Measurements from ENCODE around the gene PATJ.
"Not testable (repeated sequence)": the region's sequence is repeated elsewhere in the genome, so short reads cannot be mapped to it uniquely, and the experiment has no call there.

PATJ gene

DNA sequence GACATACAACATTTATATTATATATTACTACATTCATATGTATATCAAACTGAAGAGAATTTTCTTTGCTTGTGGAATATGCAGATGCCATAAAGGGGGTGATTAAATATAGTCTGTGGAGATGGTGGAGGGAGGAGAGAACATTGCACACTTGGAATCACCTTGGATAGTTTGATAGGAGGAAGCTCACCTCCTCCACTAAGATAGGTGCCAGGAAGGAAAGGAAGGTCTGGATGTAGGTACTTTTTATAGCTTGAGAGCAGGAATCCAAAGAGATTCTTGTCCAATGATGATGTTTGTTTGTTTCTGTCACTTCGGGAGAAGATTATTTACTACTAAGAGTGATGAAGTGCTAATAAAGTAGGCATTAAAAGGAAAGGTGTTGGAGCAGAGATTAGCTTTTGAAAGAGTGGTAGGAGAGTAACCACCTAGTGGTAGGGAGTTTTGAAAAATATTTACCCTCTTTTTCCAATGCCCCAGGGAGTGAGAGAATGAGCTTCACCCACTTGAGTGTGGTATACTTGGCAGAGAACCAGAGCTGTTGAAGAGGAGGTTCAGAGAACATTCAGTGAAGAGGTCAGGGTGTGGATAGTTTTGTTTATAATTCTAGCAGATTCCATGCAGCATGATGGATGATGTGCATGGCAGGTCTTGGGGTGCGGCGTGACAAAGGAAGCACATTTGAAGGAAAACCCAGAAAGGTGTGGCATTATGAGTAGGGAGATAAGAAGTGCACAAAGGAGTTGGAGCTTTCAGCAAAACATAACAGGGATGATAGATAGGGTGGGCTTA, 145.0 kb downstream of the PATJ start:
- DNase-seq = no peak

GRCh38 chr1:61887931-61888564, 145.8 kb downstream of the PATJ start:
- DNase-seq = no peak

GRCh38 chr1:61888808-61889207, 146.5 kb downstream of the PATJ start:
- DNase-seq = no peak

- DNase-seq = not testable (repeated sequence)
Measured at GRCh38 chr1:61890435-61890834, 148.2 kb downstream of the PATJ start.

DNA sequence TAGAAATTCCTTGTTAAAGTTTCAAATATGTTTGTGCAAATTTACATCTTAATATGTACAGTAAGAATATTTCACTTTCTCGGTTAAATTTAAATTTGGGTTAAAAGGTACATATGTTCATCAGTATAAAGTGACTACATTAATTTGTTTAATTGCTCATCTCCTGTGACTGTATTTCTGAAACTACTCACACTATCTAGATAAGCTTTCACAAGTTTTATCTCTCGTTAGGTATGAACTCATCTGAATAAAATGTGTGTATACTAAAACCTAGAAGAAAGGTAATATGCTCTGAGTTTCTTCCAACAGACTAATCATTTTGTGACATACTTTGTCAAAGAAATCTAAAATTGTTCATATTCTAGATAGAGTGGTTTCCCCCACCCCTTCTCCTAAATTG, 150.7 kb downstream of the PATJ start:
- no peak for DNase-seq

DNA sequence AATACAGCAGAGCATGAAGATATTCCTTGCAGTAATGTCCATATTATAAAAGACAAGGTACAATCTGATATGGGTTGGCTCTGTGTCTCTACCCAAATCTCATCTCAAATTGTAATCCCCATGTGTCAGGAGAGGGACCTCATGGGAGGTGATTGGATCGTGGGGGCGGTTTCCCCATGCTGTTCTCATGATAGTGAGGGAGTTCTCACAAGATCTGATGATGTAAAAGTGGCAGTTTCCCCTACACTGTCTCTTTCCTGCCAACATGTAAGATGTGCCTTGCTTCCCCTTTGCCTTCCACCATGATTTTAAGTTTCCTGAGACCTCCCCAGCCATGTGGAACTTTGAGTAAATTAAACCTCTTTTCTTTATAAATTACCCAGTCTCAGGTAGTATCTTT, 152.0 kb downstream of the PATJ start:
- DNase-seq = peak; percentile 48 to 65 (median 58)

DNA sequence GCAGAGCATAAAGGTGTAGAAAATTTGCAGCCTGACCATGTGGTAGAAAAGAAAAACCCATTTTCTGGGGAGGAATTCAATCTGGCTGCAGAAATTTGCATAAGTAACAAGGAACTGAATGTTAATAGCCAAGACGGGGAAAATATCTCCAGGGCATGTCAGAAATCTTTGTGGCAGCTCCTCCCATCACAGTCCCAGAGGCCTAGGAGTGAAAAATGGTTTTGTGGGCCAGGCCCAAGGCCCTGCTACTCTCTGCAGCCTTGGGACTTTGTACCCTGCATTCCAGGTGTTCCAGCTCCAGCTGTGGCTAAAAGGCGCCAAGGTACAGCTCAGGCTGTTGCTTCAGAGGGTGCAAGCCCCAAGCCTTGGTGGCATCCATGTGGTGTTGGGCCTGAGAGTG, 152.9 kb downstream of the PATJ start:
- no peak for DNase-seq

GRCh38 chr1:61898658-61899057, 156.4 kb downstream of the PATJ start:
- DNase-seq = no peak

DNA sequence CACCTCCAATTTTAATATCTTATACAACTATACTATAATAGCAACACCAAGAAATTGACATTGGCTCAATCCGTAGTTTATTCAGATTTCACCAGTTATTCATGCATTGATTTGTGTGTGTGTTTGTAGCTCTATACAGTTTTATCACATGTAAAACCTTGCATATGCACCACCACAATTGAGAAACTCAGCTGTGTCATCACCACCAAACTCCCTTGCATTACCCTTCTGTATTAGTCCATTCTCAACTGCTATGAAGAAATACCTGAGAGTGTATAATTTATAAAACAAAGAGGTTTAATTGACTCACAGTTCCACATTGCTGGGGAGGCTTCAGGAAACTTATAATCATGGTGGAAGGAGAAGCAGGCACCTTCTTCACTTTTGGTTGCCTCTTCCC, 162.1 kb downstream of the PATJ start:
- DNase-seq = peak in 2 of 4 experiments; percentile 9 to 20

- no peak for DNase-seq
Measured at GRCh38 chr1:61907102-61907501, 164.8 kb downstream of the PATJ start.

DNA sequence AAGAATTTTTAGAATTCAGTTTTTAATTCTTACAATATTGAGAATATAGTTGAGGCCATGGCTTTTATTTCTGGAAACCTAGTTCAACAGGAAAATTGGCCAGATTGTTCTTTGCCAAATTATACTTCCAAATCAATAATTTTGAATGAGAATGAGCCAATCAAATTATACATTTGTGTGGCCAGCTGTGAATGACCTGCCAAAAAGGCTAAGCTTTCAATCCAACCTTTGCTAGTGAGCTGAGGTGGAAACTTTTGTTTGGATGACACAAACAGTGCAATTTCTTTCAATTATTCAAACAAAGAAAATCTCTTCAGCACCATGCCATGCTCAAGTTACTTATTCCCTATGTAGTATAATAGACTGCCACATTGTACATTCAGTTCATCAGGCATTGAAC, 167.8 kb downstream of the PATJ start:
- no peak for DNase-seq

DNA sequence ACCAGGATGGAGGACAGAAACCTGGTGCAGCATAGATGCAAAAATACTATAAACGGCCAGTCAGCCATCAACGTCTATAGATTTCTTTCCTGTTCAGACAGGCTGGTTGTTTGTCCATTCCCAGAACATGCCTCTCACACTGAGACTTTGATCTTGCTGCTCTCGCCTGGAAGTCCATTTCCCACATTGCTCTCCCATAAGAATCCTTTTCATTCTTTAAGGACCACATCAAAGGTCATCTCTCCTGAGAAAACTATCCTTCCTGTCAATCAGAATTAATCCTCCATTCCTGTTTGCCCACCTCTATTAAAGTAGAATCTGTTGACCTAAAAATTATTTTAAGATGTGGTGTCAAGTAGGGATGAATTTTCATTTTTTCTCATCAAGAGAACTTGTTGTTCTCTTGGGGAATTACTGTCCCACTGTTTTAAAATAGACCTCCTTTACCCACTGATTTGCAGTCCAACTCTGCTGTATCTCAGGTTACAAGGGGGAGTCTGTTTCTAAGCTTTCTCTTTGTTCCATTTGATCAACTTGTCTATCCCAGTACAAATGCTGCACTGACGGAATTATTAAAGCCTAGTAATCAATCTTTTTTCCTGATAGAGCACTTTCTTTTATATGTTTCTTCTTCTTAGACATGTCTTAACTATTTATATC, 172.7 kb downstream of the PATJ start:
- no peak for DNase-seq

DNA sequence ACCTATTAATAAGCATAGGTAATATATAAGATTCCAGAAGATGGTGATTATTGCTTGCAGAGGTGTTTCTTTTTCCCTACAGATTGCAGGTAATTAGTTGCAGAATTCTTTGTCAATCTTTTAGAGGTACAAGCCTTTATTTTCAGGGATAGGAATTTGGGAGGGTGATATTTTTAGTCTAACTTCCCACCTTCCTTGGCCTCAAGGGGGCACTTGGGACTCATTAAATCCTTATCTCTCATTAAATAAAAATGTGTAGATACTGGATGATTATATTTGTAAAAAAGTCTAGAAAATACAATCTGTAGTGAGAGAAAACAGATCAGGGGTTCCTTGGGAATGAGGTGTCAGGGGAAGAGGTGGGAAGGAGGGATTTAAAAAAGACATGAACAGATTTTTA, 179.2 kb downstream of the PATJ start:
- DNase-seq = no peak

GRCh38 chr1:61922950-61923480, 180.7 kb downstream of the PATJ start:
- DNase-seq = no peak

GRCh38 chr1:61925591-61926298, 183.5 kb downstream of the PATJ start:
- no peak for DNase-seq

GRCh38 chr1:61926597-61926996, 184.3 kb downstream of the PATJ start:
- no peak for DNase-seq

- DNase-seq = no peak
Measured at GRCh38 chr1:61930116-61930645, 187.9 kb downstream of the PATJ start.

GRCh38 chr1:61931587-61932279, 189.5 kb downstream of the PATJ start:
- no peak for DNase-seq

DNA sequence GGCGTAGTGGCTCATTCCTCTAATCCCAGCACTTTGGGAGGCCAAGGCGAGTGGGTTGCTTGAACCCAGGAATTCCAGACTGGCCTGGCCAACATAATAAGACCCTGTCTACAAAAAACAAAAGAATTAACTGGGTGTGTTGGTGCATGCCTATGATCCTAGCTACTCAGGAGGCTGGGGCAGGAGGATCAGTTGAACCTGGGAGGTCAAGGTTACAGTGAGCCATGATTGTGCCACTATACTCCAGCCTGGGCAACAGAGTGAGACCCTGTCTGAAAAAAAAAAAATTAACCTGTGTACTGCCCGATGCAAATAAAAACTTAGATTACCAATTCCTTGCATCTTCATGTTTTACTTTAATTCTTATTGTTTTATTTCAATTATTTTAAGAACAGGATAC, 193.2 kb downstream of the PATJ start:
- DNase-seq = no peak

- no peak for DNase-seq
Measured at GRCh38 chr1:61936839-61937238, 194.6 kb downstream of the PATJ start.

DNA sequence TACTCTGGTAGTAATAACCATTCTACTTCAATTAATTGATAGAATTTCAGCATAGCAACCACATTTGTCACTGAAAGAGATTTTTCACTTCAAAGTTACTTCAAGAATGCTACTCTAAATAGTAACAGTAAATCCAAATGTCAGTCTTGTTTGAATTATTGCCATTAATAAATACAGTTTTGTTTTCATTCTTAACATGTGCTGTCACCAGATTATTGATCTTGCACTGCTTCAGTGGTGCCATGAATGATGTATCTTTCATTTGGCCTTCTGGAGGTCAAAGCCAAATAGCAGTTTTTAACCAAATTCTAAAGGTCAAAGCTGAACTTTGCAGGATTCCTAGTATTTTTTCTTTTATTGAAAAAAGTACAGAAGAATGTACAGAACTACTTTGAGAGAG, 199.5 kb downstream of the PATJ start:
- DNase-seq = no peak

- DNase-seq = no peak
Measured at GRCh38 chr1:61942856-61943255, 200.6 kb downstream of the PATJ start.
